Measurements from ENCODE around the gene MAP3K12. TPM values are rescaled to one million over a fixed set of nuclear protein-coding genes. Genes with fewer than 3 reads are reported as not detected.
A peak's percentile ranks its signal among the peaks of the same experiment; 100 is the strongest.

MAP3K12 gene
- total RNA-seq, 1 experiment from 2014 or later = 21.9 TPM

- Histone ChIP-seq H3K9ac (ENCODE audit: low read length) (peak within 1 kb of the TSS; percentile 87), H4K20me1 (ENCODE audit: insufficient read depth, low read depth, low read length) (no peaks in the 10 kb centered on the region), H3K36me3 (ENCODE audit: insufficient read depth, low read length) (no peaks in the 10 kb centered on the region), H3K79me2 (ENCODE audit: low read length) (peaks cover 42% of the 10 kb centered on the region), H3K27ac (ENCODE audit: low read length) (peak within 1 kb of the TSS; percentile 84), H3K4me2 (ENCODE audit: low read depth, low read length, poor library complexity, severe bottlenecking) (peak within 1 kb of the TSS; percentile 74), H3K27me3 (ENCODE audit: low read length) (no peaks in the 10 kb centered on the region), H3K4me1 (ENCODE audit: low read length) (peaks cover 58% of the 10 kb centered on the region), H2AFZ (ENCODE audit: low read length) (peak within 1 kb of the TSS; percentile 55), H3K9me2 (replicated peaks; ENCODE audit: insufficient read depth, low read length) (no peaks in the 10 kb centered on the region), H3K4me3 (ENCODE audit: low read length) (peak within 1 kb of the TSS; percentile 73), H3K9me3 (ENCODE audit: low read length) (no peaks in the 10 kb centered on the region)
- DNase-seq = peak; percentile 99
Measured at GRCh38 chr12:53500776-53501614, 1.7 kb upstream of the MAP3K12 start, which contains the start of gene TARBP2. Gene TARBP2, plus strand, starts transcription at chr12:53501283. Its CDS starts 126 bp downstream, at chr12:53501409.

DNA sequence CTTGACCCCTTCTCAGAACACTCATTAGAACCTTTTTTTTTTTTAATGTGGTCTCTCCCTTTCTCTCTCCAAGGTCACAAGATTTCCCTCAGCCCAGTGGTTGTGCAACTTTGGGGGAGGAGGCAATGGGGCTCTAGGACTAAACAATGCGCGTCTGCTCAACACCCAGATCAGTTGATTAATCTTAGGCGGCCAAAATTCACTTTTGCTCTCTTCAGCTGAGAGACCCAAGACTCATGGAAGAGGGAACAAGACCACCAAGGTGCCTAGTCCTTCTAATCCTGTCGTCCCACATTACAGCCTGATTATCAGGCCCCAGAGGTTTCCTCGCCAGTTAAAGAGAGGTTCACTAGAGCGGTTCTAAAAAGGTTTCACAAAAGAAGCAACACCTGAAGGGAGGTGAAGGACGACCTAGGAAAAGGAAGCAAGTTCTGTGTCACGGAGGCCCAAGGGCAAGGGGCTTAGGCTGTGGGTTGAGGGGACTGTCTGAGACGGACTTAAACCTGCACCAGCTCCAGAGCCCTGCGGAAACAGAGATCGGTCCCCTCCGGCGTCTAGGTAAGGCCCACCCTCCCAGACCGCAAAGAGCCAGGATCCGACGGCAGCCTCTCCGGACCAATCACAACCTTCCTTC, 1.0 kb upstream of the MAP3K12 start:
- H3K27me3 ChIP-seq (ENCODE audit: low read length) = no peaks in the 10 kb centered on the region
- peak overlapping the region; percentile 73 for H3K4me3 ChIP-seq (ENCODE audit: low read length)
- no peaks in the 10 kb centered on the region for H3K36me3 ChIP-seq (ENCODE audit: insufficient read depth, low read length)
- H3K9me2 ChIP-seq (replicated peaks; ENCODE audit: insufficient read depth, low read length) = no peaks in the 10 kb centered on the region
- peak overlapping the region; percentile 70 for H3K27ac ChIP-seq (ENCODE audit: low read length)
- H2AFZ ChIP-seq (ENCODE audit: low read length) = no peak overlapping the region
- peak; percentile 53 for DNase-seq
- peaks cover 58% of the 10 kb centered on the region for H3K4me1 ChIP-seq (ENCODE audit: low read length)
- peak overlapping the region; percentile 87 for H3K9ac ChIP-seq (ENCODE audit: low read length)
- no peaks in the 10 kb centered on the region for H4K20me1 ChIP-seq (ENCODE audit: insufficient read depth, low read depth, low read length)
- peak overlapping the region; percentile 74 for H3K4me2 ChIP-seq (ENCODE audit: low read depth, low read length, poor library complexity, severe bottlenecking)
- H3K79me2 ChIP-seq (ENCODE audit: low read length) = peaks cover 42% of the 10 kb centered on the region
- no peaks in the 10 kb centered on the region for H3K9me3 ChIP-seq (ENCODE audit: low read length)

DNA sequence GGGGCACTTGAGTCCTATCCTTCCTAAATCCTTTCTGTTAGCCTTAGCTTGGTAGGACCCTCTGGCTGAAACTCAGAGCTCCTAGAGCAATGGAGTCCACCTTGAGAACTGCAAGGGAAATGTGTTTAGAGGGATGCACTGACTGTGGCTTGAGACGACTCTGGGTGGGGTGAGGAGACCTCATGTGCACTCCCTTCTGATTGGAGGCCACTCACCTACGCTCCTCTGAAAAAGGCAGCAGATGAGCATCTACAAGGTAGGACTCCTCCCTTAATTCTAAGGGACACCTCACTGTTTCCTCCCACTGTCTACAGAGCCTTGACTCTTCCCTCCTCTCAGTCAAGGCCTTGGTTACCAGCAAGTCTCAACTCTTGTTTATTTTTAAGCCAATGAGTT, 1.0 kb downstream of the MAP3K12 start:
- Histone ChIP-seq H3K36me3 (ENCODE audit: insufficient read depth, low read length) (no peaks in the 10 kb centered on the region), H3K9ac (ENCODE audit: low read length) (peak overlapping the region; percentile 87), H3K4me2 (ENCODE audit: low read depth, low read length, poor library complexity, severe bottlenecking) (peak overlapping the region; percentile 74), H3K79me2 (ENCODE audit: low read length) (peaks cover 37% of the 10 kb centered on the region), H4K20me1 (ENCODE audit: insufficient read depth, low read depth, low read length) (no peaks in the 10 kb centered on the region), H3K27ac (ENCODE audit: low read length) (no peak overlapping the region), H3K4me3 (ENCODE audit: low read length) (peak overlapping the region; percentile 73), H3K9me3 (ENCODE audit: low read length) (no peaks in the 10 kb centered on the region), H3K27me3 (ENCODE audit: low read length) (no peaks in the 10 kb centered on the region), H3K9me2 (replicated peaks; ENCODE audit: insufficient read depth, low read length) (no peaks in the 10 kb centered on the region), H2AFZ (ENCODE audit: low read length) (no peak overlapping the region), H3K4me1 (ENCODE audit: low read length) (peaks cover 68% of the 10 kb centered on the region)
- peak; percentile 45 for DNase-seq

DNA sequence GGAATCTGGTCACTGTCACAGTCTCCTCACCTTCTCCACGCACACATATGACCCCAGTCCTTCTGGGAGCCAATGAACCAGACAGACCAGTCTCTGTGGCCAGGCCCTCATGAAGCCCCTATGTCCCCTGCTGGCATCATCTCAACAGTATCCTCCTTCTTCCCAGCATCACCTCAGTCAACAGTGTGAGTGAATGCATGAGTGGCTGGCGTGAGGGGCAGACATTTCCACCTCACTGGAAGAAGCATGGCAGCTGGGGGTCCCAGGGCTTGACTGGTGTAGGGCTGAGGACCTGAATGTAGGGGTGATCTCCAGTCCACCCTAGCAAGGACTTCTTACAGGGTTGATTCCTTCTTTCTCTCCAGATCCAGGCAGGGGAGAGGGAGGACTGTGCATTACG, 1.8 kb downstream of the MAP3K12 start:
- no peaks in the 10 kb centered on the region for H3K27me3 ChIP-seq (ENCODE audit: low read length)
- H2AFZ ChIP-seq (ENCODE audit: low read length) = no peak overlapping the region
- no peaks in the 10 kb centered on the region for H3K36me3 ChIP-seq (ENCODE audit: insufficient read depth, low read length)
- peaks cover 66% of the 10 kb centered on the region for H3K4me1 ChIP-seq (ENCODE audit: low read length)
- H3K9ac ChIP-seq (ENCODE audit: low read length) = peak overlapping the region; percentile 87; the same call in 1 of the 2 replicates
- no peaks in the 10 kb centered on the region for H4K20me1 ChIP-seq (ENCODE audit: insufficient read depth, low read depth, low read length)
- no peaks in the 10 kb centered on the region for H3K9me3 ChIP-seq (ENCODE audit: low read length)
- peaks cover 30% of the 10 kb centered on the region for H3K79me2 ChIP-seq (ENCODE audit: low read length)
- no peaks in the 10 kb centered on the region for H3K9me2 ChIP-seq (replicated peaks; ENCODE audit: insufficient read depth, low read length)
- DNase-seq = no peak
- H3K4me2 ChIP-seq (ENCODE audit: low read depth, low read length, poor library complexity, severe bottlenecking) = peak overlapping the region; percentile 74
- no peak overlapping the region for H3K4me3 ChIP-seq (ENCODE audit: low read length)
- H3K27ac ChIP-seq (ENCODE audit: low read length) = no peak overlapping the region

DNA sequence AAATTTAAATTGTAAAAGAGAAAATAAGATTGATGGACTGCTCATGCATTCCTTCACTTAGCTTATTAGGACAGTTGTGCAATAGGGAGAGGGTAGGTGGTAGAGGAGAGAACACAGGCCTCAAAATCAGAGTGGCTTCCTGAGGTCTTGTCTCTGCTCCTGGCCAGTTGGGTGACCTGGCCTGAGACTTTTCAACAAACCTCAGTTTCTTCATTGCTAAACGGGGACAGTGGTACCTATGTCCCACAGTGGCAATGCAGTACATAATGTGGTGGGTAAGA, 2.6 kb downstream of the MAP3K12 start:
- Histone ChIP-seq H4K20me1 (ENCODE audit: insufficient read depth, low read depth, low read length) (no peaks in the 10 kb centered on the region), H3K9ac (ENCODE audit: low read length) (0 out of 2 replicates have a peak overlapping the region, but pooled peaks have one; percentile 11), H3K4me1 (ENCODE audit: low read length) (peaks cover 64% of the 10 kb centered on the region), H3K36me3 (ENCODE audit: insufficient read depth, low read length) (no peaks in the 10 kb centered on the region), H3K4me3 (ENCODE audit: low read length) (no peak overlapping the region), H3K9me2 (replicated peaks; ENCODE audit: insufficient read depth, low read length) (no peaks in the 10 kb centered on the region), H3K9me3 (ENCODE audit: low read length) (no peaks in the 10 kb centered on the region), H3K79me2 (ENCODE audit: low read length) (peaks cover 22% of the 10 kb centered on the region), H3K4me2 (ENCODE audit: low read depth, low read length, poor library complexity, severe bottlenecking) (no peak overlapping the region), H3K27ac (ENCODE audit: low read length) (no peak overlapping the region), H3K27me3 (ENCODE audit: low read length) (no peaks in the 10 kb centered on the region), H2AFZ (ENCODE audit: low read length) (no peak overlapping the region)
- DNase-seq = peak; percentile 34

- H3K9me2 ChIP-seq (replicated peaks; ENCODE audit: insufficient read depth, low read length) = no peaks in the 10 kb centered on the region
- H3K36me3 ChIP-seq (ENCODE audit: insufficient read depth, low read length) = no peaks in the 10 kb centered on the region
- H3K9me3 ChIP-seq (ENCODE audit: low read length) = no peaks in the 10 kb centered on the region
- H2AFZ ChIP-seq (ENCODE audit: low read length) = no peak overlapping the region
- 0 out of 2 replicates have a peak overlapping the region, but pooled peaks have one; percentile 11 for H3K9ac ChIP-seq (ENCODE audit: low read length)
- H3K4me3 ChIP-seq (ENCODE audit: low read length) = no peak overlapping the region
- H3K27ac ChIP-seq (ENCODE audit: low read length) = no peak overlapping the region
- peaks cover 62% of the 10 kb centered on the region for H3K4me1 ChIP-seq (ENCODE audit: low read length)
- no peaks in the 10 kb centered on the region for H3K27me3 ChIP-seq (ENCODE audit: low read length)
- no peak for DNase-seq
- no peaks in the 10 kb centered on the region for H4K20me1 ChIP-seq (ENCODE audit: insufficient read depth, low read depth, low read length)
- peaks cover 20% of the 10 kb centered on the region for H3K79me2 ChIP-seq (ENCODE audit: low read length)
- H3K4me2 ChIP-seq (ENCODE audit: low read depth, low read length, poor library complexity, severe bottlenecking) = no peak overlapping the region
Measured at GRCh38 chr12:53495903-53496751, 3.1 kb downstream of the MAP3K12 start.

DNA sequence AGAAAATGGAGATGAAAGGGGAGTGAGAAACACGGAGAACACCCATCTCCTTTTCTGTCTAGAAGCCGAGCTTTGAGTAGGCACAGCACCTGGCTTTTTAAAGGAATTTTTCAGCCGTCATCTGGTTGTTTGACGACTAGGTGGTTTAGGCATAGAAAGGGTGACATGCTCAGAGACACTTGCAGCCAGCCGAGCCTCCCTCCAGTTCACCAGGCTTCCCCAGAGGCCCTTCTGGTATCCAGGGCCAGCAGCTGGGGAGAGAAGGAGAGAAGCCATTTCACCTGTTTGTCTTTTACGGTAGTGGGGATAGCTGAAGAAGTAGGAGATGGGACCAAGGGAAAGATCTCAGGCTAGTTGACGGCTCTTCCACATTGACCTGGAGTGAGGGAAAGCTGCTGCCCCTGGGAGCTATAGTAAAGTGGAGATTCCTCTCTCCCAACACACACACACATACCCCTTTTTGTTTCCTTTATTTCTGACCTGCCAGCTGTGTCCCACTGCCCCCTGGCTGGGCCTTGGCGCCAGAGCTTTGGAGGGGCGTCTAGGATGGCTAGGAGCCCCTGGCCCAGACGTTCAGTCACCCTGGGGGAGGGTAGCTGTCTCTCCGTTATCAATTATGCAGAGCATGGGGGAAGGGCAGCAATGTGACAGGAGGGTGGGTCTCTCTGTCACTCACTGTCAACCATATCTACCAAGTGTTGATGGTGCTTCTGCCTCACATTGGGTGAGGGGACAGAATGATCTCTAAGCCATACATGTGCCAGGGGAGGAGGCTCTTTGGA, 5.5 kb downstream of the MAP3K12 start:
- Histone ChIP-seq H3K4me3 (ENCODE audit: low read length) (peak overlapping the region; percentile 79), H3K9me3 (ENCODE audit: low read length) (no peaks in the 10 kb centered on the region), H2AFZ (ENCODE audit: low read length) (peak overlapping the region; percentile 90; the same call in 1 of the 2 replicates), H3K9me2 (replicated peaks; ENCODE audit: insufficient read depth, low read length) (no peaks in the 10 kb centered on the region), H3K4me2 (ENCODE audit: low read depth, low read length, poor library complexity, severe bottlenecking) (peak overlapping the region; percentile 88), H4K20me1 (ENCODE audit: insufficient read depth, low read depth, low read length) (no peaks in the 10 kb centered on the region), H3K4me1 (ENCODE audit: low read length) (peaks cover 50% of the 10 kb centered on the region), H3K9ac (ENCODE audit: low read length) (peak overlapping the region; percentile 78), H3K27ac (ENCODE audit: low read length) (peak overlapping the region; percentile 67), H3K36me3 (ENCODE audit: insufficient read depth, low read length) (no peaks in the 10 kb centered on the region), H3K27me3 (ENCODE audit: low read length) (no peaks in the 10 kb centered on the region), H3K79me2 (ENCODE audit: low read length) (peaks cover 20% of the 10 kb centered on the region)
- no peak for DNase-seq
